CD4-positive, alpha-beta T cell treated with Interleukin-17A for 4 hours (primary cell): ENCODE data around the gene ADAM10.
"Not testable (repeated sequence)": the region's sequence is repeated elsewhere in the genome, so short reads cannot be mapped to it uniquely, and the experiment has no call there.

ENCODE experiments used
- DNase-seq: peaks from one replicate; pipeline ENCODE4 v3.0.0-alpha.2; 2020; ENCODE audit warnings: mixed read lengths

ADAM10 gene, protein sequence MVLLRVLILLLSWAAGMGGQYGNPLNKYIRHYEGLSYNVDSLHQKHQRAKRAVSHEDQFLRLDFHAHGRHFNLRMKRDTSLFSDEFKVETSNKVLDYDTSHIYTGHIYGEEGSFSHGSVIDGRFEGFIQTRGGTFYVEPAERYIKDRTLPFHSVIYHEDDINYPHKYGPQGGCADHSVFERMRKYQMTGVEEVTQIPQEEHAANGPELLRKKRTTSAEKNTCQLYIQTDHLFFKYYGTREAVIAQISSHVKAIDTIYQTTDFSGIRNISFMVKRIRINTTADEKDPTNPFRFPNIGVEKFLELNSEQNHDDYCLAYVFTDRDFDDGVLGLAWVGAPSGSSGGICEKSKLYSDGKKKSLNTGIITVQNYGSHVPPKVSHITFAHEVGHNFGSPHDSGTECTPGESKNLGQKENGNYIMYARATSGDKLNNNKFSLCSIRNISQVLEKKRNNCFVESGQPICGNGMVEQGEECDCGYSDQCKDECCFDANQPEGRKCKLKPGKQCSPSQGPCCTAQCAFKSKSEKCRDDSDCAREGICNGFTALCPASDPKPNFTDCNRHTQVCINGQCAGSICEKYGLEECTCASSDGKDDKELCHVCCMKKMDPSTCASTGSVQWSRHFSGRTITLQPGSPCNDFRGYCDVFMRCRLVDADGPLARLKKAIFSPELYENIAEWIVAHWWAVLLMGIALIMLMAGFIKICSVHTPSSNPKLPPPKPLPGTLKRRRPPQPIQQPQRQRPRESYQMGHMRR

DNA sequence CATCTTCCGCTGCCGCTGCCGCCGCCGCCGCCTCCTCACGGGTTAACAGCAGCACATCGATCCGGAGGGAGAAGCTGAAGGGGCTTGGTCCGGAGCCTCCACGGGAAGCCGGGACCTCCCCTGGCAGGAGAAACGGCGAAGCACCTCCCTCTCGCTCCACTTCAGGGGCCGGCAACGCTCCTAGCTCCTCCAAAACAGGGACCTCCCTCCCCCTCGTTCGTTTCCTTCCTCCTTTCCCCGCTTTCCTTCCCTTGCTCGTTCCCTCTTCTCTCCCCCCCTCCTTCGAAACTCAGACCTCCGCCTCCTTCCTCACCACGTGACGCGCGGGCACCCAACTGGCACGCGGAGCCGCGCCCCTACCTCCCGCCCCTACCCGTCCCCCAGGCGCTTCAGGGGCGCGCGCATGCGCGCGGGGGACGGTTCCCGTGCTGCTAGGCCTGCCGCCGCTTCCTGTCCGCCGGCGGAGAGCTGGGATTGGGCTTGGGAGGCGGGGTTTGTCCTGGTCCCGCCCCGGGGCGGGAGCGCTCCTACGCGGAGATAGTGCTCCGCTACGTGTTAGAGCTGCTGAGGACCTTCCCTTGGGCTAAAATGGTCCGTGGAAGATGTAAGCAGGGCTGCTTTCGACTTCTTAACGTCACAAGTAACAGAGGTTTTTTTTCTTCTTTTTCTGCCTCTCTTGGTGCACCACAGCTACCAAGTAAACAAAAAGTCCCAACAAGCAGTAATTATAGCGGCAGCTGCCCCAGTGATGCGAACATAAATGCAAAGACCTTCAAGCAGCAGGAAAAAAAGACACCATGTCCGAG lies at the start of gene ADAM10:
Gene ADAM10 (minus strand): TSS at position 176 of the 806 bp plus-strand sequence. CDS start 173 bp downstream, at position 3.
- DNase-seq = peak; percentile 98

DNA sequence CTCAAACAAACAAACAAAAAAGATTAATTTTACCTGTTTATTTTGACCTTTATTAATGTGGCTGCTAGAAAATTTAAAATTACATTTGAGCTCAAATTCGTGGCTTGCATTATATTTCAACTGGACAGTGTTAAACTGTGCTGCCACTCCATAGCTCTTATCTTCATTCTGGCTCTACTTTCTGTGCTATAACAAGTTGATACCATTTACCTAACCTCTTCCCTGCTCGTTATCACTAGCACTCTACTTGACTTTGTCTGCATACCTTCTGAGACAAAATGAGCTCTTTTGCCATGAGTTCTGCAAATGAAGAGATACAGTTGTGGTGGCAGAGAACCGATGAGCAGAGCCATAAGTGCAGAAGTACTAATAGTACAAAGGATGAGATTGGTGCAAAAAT lies 48.0 kb upstream of the ADAM10 start:
- DNase-seq = no peak

DNA sequence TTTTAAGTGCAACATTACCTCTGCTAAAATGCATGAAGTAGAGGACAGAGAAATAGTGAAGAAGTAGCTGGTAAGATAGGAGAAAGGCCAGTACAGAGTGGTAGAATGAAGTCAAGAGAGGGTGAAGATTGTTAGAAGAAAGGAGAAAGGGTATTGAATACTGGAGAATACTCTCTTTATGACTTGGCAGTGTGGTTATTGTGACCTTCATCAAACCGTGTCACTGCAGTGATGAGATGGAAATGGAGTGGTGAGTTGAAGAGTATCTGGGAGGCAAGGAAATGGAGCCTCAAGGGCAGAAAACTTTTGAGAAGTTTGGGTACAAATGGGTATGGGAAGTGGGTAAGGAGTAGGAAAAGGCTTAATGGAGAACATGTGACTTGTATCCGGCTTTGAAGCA lies 46.3 kb upstream of the ADAM10 start:
- no peak for DNase-seq

DNA sequence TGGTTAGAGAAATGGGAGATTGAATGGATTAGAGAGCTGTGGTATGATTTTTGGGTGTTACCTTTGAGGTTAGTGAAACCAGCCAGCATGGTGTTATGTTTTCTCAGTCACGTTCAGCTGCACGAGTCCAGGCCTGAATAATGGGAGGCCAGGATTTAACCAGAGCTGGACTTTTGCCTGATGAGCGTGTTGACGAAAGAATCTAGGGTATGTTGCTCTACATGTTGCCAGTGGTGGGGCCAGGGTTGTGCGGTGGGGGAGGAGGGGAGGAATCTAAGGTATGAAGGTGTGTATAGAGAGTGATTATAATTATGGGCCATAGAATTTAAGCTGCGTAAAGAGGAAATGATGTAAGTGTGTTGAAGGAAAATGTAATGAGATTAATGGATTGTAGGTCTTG lies 44.4 kb upstream of the ADAM10 start:
- no peak for DNase-seq

DNA sequence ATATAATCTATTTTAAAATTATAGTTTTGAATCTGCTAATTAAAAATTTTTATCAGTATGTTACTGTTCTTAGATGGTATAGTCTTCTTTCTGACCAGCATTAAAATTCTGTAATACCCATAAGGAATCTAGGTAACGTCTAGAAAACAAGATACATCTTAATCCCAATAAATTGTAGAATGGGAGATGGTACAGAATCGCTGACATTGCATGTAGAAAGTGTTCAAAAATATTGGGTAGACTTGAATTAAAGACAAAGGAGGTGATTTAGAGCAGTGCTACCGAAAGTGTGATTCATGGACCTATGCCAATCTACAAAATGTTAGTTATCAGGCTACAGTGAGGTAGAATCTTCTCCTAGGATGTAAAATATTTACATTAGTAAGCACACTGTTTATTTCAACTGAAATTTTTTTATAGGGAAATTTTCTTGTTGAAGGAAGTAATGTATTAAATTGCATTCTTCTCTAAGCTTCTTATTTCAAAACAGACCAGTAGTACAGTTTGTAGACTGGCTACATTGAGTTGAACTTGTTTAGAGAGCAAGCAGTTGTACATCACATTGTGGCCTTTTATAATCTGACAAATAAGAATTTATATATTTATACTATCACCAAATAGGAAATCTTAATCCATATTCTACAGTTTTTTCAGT lies 38.7 kb upstream of the ADAM10 start:
- no peak for DNase-seq

DNA sequence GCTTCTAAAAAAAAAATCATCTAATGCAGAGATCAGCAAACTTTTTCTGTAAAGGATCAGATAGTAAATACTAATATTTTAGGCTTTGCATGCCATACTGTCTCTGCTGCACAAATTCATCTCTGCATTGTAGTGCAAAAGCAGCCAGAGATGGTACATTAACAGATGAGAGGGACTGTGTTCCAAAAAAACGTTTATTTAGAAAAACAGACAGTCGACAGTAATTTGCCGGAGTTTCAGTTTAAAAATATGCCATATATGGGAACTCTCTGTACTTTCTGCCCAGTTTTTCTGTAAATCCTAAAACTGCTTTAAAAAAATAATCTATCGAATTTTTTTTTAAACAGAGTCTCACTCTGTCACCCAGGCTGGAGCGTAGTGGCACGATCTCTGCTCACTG lies 35.8 kb upstream of the ADAM10 start:
- no peak for DNase-seq

DNA sequence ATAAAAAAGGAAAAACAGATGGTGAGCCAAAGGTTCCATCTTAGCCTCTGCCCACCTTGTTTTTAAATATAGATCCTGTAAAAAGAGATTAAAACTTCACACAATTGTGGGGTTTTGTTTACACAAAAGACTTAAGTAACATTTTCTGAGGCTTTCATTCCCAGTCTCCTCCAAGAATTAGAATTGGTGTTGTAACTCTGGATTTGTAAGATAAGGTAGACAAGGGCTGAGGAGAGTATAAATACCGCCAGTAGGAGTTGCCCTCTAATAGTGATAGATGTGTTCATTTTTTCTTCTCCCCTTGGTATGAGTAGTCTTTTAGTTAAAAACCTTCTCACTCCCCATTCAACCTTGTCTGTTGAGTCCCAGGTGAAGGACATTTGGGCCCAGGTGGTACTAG lies 30.0 kb upstream of the ADAM10 start:
- no peak for DNase-seq

DNA sequence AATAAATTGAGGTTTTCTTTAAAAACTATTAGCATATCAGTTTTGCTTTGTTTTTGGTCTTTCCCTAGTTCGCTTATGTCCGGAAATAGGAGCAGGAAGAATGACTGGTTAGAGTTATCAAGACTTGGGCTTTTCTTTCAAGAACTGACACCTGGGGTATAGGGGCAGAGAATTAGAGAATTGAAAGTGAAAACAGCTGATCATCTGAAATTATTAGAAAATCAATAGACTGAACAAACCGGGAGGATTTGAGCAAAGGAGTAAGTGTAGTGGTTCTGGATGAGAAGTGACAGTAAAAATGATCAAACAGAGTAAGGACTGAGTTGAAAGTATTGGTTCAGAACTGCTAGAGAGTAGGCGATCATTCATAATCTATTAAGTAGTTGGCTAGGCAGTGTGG lies 27.6 kb upstream of the ADAM10 start:
- no peak for DNase-seq

DNA sequence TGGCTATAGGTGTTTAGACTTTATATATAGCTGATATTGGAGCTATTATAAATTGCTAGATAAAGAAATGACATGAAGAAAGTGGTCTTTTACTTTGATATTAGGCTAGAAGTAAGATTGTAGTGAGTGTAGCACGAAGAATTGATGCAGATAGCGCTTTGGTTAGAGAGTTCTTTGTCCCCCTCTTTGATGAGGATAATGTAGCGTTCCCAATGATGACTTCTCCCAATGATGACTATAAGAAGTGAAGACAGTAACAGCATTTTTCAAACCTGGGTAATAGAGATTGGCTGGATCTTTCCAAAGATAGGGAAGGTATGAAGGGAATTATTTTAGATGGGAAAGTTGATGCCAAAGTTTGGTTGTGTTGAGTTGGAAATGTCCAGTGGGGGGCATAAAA lies 25.9 kb upstream of the ADAM10 start:
- DNase-seq = no peak

DNA sequence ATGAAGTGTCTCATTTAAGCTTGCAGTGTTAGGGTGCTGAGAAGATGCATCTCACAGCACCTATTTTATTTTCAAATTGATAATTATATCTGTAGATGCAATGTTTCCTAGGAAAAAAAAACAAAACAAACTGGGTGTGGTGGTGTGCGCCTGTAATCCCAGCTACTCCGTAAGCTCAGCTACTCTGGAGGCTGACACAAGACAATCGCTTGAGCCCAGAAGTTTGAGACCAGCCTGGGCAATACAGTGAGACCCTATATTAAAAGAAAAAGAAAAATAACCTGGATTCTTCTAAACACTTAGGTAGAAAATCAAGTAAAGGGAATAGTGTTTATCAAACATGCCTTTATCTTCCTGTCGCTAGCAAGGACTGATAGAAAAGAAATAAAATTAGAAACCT lies 23.5 kb upstream of the ADAM10 start:
- DNase-seq = no peak

DNA sequence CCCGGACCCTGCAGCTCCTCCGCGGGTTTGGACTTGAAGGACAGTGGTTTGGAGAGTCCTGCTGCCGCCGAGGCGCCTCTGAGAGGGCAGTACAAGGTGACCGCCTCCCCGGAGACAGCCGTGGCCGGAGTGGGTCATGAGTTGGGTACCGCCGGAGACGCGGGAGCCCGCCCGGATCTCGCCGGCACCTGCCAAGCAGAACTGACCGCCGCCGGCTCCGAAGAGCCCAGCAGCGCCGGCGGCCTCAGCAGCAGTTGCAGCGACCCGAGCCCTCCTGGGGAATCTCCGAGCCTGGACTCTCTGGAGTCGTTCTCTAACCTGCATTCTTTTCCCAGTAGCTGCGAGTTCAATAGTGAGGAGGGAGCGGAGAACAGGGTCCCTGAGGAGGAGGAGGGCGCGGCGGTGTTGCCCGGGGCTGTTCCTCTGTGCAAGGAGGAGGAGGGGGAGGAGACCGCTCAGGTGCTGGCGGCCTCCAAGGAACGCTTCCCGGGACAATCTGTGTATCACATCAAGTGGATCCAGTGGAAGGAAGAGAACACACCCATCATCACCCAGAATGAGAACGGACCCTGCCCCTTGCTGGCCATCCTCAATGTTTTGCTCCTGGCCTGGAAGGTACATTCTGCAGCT lies 22.2 kb upstream of the ADAM10 start:
- peak; percentile 43 for DNase-seq

DNA sequence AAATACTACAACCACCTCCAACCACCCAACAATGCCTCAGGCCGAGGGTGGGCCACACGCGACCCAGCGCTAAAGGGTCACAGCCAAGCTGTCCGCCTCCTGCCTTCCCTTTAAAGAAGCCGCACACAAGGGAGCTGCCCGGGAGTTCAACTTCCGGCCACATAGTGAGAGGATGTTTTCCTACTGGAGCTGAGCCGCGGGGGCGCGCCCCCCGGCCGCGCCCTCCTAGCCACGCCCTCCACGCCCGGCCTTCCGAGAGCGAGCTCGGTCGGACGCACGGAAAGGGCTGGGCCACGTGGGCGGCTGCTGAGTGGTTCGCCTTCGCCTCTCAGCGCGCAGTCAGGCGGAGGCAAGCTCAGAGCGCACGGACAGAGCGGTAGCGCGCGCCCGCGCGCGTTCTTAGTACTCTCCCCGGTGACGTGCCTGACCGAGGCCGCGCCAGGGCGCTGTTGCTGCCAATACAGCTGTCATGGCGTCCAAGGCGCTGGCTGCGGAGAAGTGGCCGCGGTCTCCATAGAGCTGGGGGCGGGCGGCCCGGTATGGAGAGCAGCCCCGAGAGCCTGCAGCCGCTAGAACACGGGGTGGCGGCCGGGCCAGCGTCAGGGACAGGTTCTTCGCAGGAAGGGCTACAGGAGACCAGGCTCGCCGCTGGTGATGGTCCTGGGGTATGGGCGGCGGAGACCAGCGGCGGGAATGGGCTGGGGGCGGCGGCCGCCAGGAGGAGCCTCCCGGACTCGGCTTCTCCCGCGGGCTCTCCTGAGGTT lies 21.5 kb upstream of the ADAM10 start, which contains the start of gene MINDY2:
Gene MINDY2 (plus strand): TSS at position 446 of the 764 bp plus-strand sequence. CDS start 94 bp downstream, at position 540.
- peak; percentile 96 for DNase-seq

DNA sequence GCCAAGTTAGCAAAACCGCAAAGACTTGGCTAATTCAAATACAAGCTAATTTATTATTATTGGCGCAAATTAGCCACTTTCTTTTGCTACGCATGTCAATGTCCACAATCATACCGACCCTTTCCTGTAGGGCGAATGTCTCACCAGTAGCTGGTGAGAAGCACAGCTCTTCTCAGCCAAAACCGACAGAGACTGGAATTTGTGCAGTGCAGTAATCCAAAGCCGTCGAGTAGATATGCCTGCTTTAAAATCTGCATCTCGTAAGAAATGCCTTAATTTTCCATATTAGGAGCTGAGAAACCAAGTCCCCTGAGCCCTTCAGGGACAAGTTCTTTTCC lies 21.0 kb upstream of the ADAM10 start:
- DNase-seq = no peak

DNA sequence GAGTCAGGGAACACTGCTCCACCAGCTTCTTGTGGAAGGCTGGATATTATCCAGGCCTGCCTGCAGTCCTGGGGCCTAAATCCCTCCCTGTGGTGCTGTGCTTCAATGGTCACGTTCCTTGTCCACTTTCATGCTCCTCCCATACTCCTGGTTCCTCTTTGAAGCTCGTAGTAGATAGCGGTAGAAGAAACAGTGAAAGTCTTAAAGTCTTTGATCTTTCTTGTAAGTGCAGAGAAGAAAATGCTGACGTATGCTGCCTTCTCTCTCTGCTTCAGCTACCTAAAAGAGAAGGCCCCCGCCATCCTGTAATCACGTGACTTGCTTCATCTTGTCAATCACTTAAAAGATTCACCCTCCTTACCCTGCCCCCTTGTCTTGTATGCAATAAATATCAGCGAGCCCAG lies 19.1 kb upstream of the ADAM10 start:
- not testable (repeated sequence) for DNase-seq

DNA sequence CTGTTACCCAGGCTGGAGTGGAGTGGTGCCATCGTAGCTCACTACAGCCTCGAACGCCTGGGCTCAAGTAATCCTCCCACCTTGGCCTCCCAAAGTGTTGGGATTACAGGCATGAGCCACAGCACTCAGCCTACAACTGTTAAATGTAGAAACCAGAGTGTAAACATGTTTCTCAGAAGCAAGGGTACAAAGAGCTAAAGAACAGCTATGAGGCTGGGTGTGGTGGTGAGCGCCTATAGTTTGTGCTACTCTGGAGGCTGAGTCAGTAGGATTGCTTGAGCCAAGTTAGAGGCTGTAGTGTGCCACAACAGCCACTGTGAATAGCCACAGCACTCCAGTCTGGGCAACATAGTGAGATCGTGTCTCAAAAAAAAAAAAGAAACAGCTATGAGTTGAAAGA lies 16.8 kb upstream of the ADAM10 start:
- DNase-seq = no peak

DNA sequence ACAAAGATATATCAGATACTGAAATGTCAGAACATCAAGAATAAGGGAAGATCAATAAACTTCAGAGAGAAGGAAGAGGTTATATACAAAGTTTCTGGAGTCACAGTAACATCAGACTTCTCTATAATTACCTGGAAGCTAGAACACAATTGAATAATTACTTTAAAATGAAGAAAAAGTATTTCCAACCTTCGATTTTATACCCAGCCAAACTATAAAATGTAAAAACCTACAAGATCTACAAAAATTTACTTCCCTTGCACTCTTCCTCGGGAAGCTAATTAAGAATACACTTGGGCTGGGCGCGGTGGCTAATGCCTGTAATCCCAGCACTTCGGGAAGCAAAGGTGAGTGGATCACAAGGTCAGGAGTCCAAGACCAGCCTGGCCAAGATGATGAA lies 15.0 kb upstream of the ADAM10 start:
- DNase-seq = no peak

DNA sequence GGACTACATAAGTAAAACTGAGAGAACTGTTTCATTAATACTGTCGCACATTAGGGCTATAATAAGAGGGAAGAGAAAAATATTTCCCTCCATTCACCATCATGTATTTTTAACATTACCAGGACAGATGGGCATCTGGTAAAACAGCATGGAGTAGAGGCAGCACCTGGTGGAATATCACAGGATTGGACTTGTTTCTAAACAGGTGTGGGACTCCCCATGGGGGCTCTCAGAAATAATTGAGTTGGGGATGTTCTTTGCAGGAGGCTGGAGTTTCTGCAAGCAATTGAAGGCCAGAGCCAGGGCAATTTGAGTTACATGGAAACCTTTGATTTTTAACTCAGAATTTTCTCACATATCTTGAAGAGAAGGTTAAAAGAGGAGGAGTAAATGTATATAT lies 13.2 kb upstream of the ADAM10 start:
- DNase-seq = no peak

DNA sequence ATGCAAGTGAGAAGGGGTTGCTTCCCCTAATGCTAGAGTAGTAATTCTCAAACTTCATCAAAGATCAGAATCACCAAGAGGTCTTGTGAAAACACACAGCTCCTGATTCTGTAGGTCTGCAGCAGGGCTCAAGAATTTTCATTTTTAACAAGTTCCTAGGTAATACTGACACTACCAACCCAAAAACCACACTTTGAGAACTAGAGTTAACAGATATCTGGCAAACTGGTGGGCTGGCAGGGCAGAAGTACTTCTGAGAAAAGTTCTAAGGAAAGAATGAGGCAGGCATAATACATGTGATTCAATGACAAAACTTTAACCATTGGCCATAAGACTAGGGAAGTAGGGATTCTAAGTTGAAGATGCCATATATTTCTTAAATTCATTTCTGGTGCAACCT lies 12.8 kb upstream of the ADAM10 start:
- DNase-seq = no peak

DNA sequence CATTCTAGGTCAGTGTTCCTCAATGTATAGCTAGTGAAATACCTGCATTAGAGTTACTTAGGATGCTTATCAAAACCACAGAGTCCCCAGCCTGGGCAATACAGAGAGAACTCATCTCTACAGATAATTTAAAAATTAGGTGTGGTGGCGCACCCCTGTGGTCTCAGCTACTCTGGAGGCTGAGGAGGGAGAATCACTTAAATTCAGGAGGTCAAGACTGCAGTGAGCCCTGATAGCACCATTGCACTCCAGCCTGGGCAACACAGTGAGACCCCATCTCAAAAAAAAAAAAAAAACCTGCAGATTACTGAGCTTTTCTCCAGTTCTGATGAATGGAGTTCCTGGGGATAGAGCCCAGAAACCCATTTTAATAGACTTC lies 11.5 kb upstream of the ADAM10 start:
- DNase-seq = peak; percentile 48

DNA sequence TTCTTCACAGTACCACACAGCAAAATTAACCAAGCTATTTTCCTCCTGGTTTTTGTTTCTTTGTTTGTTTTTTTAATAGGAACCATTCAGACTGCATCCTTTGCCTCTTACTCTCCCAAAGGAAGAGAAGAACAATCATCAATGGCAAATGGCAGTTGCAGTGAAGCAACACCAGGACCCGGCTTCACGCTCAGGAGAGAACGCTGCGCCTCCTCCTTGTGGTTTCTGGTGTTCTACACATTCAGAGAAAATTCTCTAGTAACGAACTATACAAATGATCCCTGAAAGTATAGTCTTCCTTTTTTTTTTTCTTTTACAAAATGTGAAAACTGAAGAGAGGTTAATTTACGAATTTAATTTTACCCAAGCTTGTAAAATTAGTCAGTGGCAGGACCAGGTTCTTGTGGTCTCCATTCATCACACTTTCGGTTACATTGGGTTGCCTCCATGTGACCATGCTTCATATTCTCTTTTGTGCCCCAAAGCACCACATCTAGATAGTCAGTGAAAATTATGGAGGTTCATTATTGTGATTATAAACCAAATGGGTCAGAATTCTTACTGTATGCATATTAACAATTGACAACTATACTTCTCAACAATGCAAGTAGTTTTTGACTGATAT lies 11.0 kb upstream of the ADAM10 start:
- no peak for DNase-seq

DNA sequence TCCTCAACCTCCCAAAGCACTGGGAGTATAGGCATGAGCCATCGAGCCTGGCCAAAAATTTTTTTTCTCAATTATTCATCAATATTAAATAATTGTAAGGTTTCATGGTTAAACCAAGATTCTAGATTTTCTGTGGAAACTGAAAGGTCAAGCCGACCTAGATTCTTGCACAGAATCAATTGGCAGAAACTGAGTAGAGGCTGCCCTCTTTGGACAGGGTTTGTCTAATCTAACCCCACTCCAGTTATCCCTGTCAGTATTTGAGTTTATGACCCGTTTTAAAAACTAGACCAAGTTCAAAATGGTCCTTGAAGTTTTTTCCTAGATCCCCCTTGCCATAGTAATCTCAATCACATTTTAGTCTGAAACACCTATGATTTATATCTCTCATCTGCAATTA lies 8.6 kb upstream of the ADAM10 start:
- no peak for DNase-seq
